ENCODE measurements around the gene ZNF98. TPM values are rescaled to one million over a fixed set of nuclear protein-coding genes. Genes with fewer than 3 reads are reported as not detected.
A peak's percentile ranks its signal among the peaks of the same experiment; 100 is the strongest.

Gene ZNF98
- total and polyA plus RNA-seq, 2 of the 13 experiments (the other 11 are each of a cell fraction or from before 2014, with no cell fraction given) = not detected

GRCh38 chr19:22438011-22438410 is 15.9 kb upstream of the ZNF98 start:
- in situ Hi-C loops (cut with HindIII; ENCODE audit: extremely low pct_ligation_motif_present, low pct_unique_long_range_greater_than_20kb) = no loop called here

More at GRCh38 chr19:22438011-22438410, 15.9 kb upstream of the ZNF98 start:
- Histone ChIP-seq H3K4me3 (replicated peaks in 1 of 3; ENCODE audit: insufficient read depth in 1 of 3, low read depth in 2 of 3, low read length in 3 of 3) (no peak overlapping the region), H3K9ac (ENCODE audit: insufficient read depth, low read depth, low read length) (no peak overlapping the region), H3K36me3 (replicated peaks in 1 of 2; ENCODE audit: control insufficient read depth in 1 of 2, insufficient read depth in 2 of 2, low read length in 2 of 2) (no peaks in the 10 kb centered on the region), H3K4me2 (ENCODE audit: low read depth, low read length) (no peak overlapping the region), H2AFZ (ENCODE audit: low read length) (no peak overlapping the region), H3K27ac (ENCODE audit: extremely low read length, insufficient read depth, low read length) (no peak overlapping the region), H3K4me1 (ENCODE audit: insufficient read depth, low read length) (no peaks in the 10 kb centered on the region), H3K9me3 (ENCODE audit: low read length) (peaks cover 93% of the 10 kb centered on the region), H3K79me2 (ENCODE audit: insufficient read depth, low read length) (no peaks in the 10 kb centered on the region), H3K27me3 (ENCODE audit: control insufficient read depth in 1 of 2, insufficient read depth in 2 of 2, low read length in 2 of 2) (no peaks in the 10 kb centered on the region), H4K20me1 (ENCODE audit: insufficient read depth, low read length) (no peaks in the 10 kb centered on the region)
- 41% methylated on average over 2 of the region's 2 CpGs for WGBS (ENCODE audit: low lambda C conversion rate)
- DNase-seq (ENCODE audit: low spot score) (no peak), ATAC-seq (no peak), FAIRE-seq (no peak)
- BruUV-seq (replicated peaks) = no TSS peak
- CTCF ChIA-PET (ENCODE audit: low intra/inter-chr PET ratio, low total read pairs) = no interaction called here
- TF ChIP-seq NR3C1 (CRISPR knock-in tag; IDR thresholded peaks at IDR 0.05) (no peak), GMEB1 (CRISPR knock-in tag; IDR thresholded peaks at IDR 0.05; ENCODE audit: borderline replicate concordance) (no peak), GRHL1 (CRISPR knock-in tag; conservative IDR thresholded peaks at IDR 0.05) (no peak), ARID3A (IDR thresholded peaks at IDR 0.05; ENCODE audit: low read depth, low read length) (no peak), NFE2 (CRISPR knock-in tag; IDR thresholded peaks at IDR 0.05) (no peak), CEBPB (IDR thresholded peaks at IDR 0.05; ENCODE audit: borderline replicate concordance, low read depth, low read length) (0 out of 2 replicates have a peak, but pooled peaks have one; percentile 12), ZFP82 (CRISPR knock-in tag; IDR thresholded peaks at IDR 0.05; ENCODE audit: borderline replicate concordance) (no peak)
- intact Hi-C loops (cut with micrococcal nuclease; ENCODE audit: unreplicated experiment) = no loop called here
- POLR2A ChIA-PET = no interaction called here

Data from HepG2 (cell line).